CD14-positive monocyte (primary cell): ENCODE data around the gene RFX2. TPM values are rescaled to one million over a fixed set of nuclear protein-coding genes. Genes with fewer than 3 reads are reported as not detected.

ENCODE experiments used
- DNase-seq, 3 donors: peaks; one replicate each; pipeline ENCODE4 v3.0.0-alpha.2; 2011 to 2022
- H2AFZ ChIP-seq: 2 replicates; pipeline ENCODE4 v1.6.0; 2012; ENCODE audit warnings: mild to moderate bottlenecking, low read depth, low read length, inconsistent platforms; ENCODE audit not compliant: insufficient read depth, poor library complexity, severe bottlenecking
- H3K27ac ChIP-seq, 2 donors: 1 replicate in 1 of 2; 2 replicates in 1 of 2; pipeline ENCODE4 v1.5.1; 2012 to 2013; ENCODE audit warnings: low read length in 2 of 2, control low read depth in 1 of 2, inconsistent platforms in 1 of 2, low read depth in 1 of 2, mild to moderate bottlenecking in 1 of 2
- H3K27me3 ChIP-seq, 2 donors: one replicate each; pipeline versions ENCODE4 v1.6.0 to v1.6.1; 2011 to 2013; ENCODE audit warnings: low read length in 2 of 2; ENCODE audit not compliant: control insufficient read depth in 2 of 2, insufficient read depth in 2 of 2
- H3K36me3 ChIP-seq, 2 donors: replicated peaks in 1 of 2; 1 replicate in 1 of 2; 2 replicates in 1 of 2; pipeline versions ENCODE4 v1.5.1 to v1.6.1; 2012 to 2013; ENCODE audit warnings: low read length in 2 of 2, control low read depth in 1 of 2, inconsistent platforms in 1 of 2, mild to moderate bottlenecking in 1 of 2; ENCODE audit not compliant: insufficient read depth in 2 of 2, control insufficient read depth in 1 of 2
- H3K4me1 ChIP-seq, 2 donors: 1 replicate in 1 of 2; 2 replicates in 1 of 2; pipeline versions ENCODE4 v1.5.1 to v1.6.1; 2012 to 2013; ENCODE audit warnings: low read length in 2 of 2, control low read depth in 1 of 2, inconsistent platforms in 1 of 2, mild to moderate bottlenecking in 1 of 2, moderate library complexity in 1 of 2; ENCODE audit not compliant: insufficient read depth in 2 of 2, control insufficient read depth in 1 of 2
- H3K4me2 ChIP-seq: replicated peaks from 2 replicates; pipeline ENCODE3; 2012; ENCODE audit warnings: low read length, moderate library complexity, mild to moderate bottlenecking; ENCODE audit not compliant: poor library complexity, severe bottlenecking; ENCODE audit errors: extremely low read depth
- H3K4me3 ChIP-seq, 3 experiments: fragments of 200-600 bp in 1 of 3; sonication (generic) in 1 of 3; replicated peaks in 1 of 3; 1 replicate in 2 of 3; 2 replicates in 1 of 3; pipeline ENCODE4 v1.5.1; 2011 to 2013; ENCODE audit warnings: low read length in 3 of 3, mild to moderate bottlenecking in 3 of 3, control low read depth in 2 of 3, low read depth in 2 of 3, inconsistent platforms in 1 of 3, moderate library complexity in 1 of 3
- H3K79me2 ChIP-seq: 2 replicates; pipeline ENCODE4 v1.6.0; 2012; ENCODE audit warnings: mild to moderate bottlenecking, control low read depth, inconsistent platforms, low read length, moderate library complexity; ENCODE audit not compliant: insufficient read depth
- H3K9ac ChIP-seq: 2 replicates; pipeline ENCODE4 v1.6.0; 2017; ENCODE audit warnings: low read length, mild to moderate bottlenecking; ENCODE audit not compliant: insufficient read depth, poor library complexity, severe bottlenecking
- H3K9me3 ChIP-seq, 2 donors: replicated peaks in 1 of 2; 1 replicate in 1 of 2; 2 replicates in 1 of 2; pipeline versions ENCODE4 v1.5.1 to v1.6.1; 2012 to 2013; ENCODE audit warnings: low read length in 2 of 2, control low read depth in 1 of 2; ENCODE audit not compliant: control insufficient read depth in 1 of 2, insufficient read depth in 1 of 2
- H4K20me1 ChIP-seq: 2 replicates; pipeline ENCODE4 v1.6.0; 2012; ENCODE audit warnings: mild to moderate bottlenecking, low read length, control low read depth, moderate library complexity; ENCODE audit not compliant: insufficient read depth
- H3K27ac Mint-ChIP-seq, 7 donors: one replicate each; pipeline ENCODE4 v1.8.0; 2020; ENCODE audit warnings: mild to moderate bottlenecking in 7 of 7, mixed read lengths in 7 of 7, moderate library complexity in 6 of 7, inconsistent platforms in 2 of 7
- H3K27me3 Mint-ChIP-seq, 3 donors: one replicate each; pipeline ENCODE4 v1.8.0; 2021 to 2022; ENCODE audit warnings: low read depth in 3 of 3, mild to moderate bottlenecking in 3 of 3, mixed read lengths in 3 of 3, moderate library complexity in 3 of 3, inconsistent platforms in 1 of 3
- H3K36me3 Mint-ChIP-seq, 2 donors: one replicate each; pipeline ENCODE4 v1.8.0; 2020; ENCODE audit warnings: mixed read lengths in 2 of 2, inconsistent platforms in 1 of 2, mild to moderate bottlenecking in 1 of 2
- H3K4me1 Mint-ChIP-seq: one replicate; pipeline ENCODE4 v1.8.0; 2020; ENCODE audit warnings: mild to moderate bottlenecking, mixed read lengths
- H3K4me3 Mint-ChIP-seq, 2 donors: one replicate each; pipeline ENCODE4 v1.8.0; 2020; ENCODE audit warnings: mild to moderate bottlenecking in 2 of 2, mixed read lengths in 2 of 2, moderate library complexity in 1 of 2
- H3K9me3 Mint-ChIP-seq, 7 donors: one replicate each; pipeline ENCODE4 v1.8.0; 2020 to 2022; ENCODE audit warnings: mixed read lengths in 7 of 7, mild to moderate bottlenecking in 6 of 7, moderate library complexity in 6 of 7, inconsistent platforms in 2 of 7
- WGBS: methylation state at CpG from one replicate; pipeline ENCODE4 v1.1.5; 2013; ENCODE audit warnings: missing lambda C conversion rate; ENCODE audit not compliant: insufficient coverage; 5-methylcytosine and 5-hydroxymethylcytosine counted together
- intact Hi-C, 2 donors: fragments of 100-400 bp; cut with micrococcal nuclease; formaldehyde crosslinking; loops; one replicate each; pipeline versions ENCODE4 v1.15.0 to v1.15.1; 2023
- polyA plus RNA-seq, 3 donors: library from polyadenylated mRNA; depleted of rRNA in 1 of 3; unstranded in 2 of 3; stranded (reverse) in 1 of 3; fragments of 300-500 nt in 2 of 3; fragments of >200 nt in 1 of 3; fragmentation: Illumina TruSeq in 2 of 3; gene quantifications; 1 replicate in 2 of 3; 2 replicates in 1 of 3; pipeline ENCODE4 v1.2.3, GENCODE V29; 2012 to 2021
- TF ChIP-seq, protein P1 (sequence below): fragments of 200-600 bp; IDR thresholded peaks from one replicate; pipeline ENCODE4 v1.8.0; 2022; ENCODE audit warnings: antibody characterized with exemption, mild to moderate bottlenecking

Gene RFX2
- polyA plus RNA-seq, 3 donors, result 5.7 to 12.9 (median 8.7) TPM

DNA sequence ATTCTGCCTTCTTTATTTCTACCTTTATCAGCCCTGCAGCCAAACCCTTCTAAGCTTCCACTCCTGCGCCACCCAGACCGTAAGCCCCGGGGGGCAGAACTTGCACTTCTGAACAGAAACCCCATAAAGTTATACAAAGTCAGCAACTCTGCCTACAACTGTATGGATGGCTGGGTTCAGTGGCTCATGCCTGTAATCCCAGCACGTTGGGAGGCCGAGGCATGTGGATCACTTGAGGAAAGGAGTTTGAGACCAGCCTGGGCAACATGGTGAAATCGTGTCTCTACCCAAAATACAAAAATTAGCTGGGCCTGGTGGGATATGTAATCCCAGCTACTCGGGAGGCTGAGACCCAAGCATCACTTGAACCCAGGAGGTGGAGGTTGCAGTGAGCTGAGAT is 142.7 kb downstream of the RFX2 start:
- Mint-ChIP-seq H3K27ac (peak overlapping the region in 1 of 7 donors; percentile 0), H3K4me3 (no peak overlapping the region), H3K9me3 (no peaks in the 10 kb centered on the region), H3K27me3 (peaks cover 0 to 2% (median 0%) of the 10 kb centered on the region in 3 donors), H3K36me3 (peaks cover 18 to 38% of the 10 kb centered on the region in 2 donors), H3K4me1 (peaks cover 42% of the 10 kb centered on the region)
- intact Hi-C loops, result no loop called here
- H3K79me2 ChIP-seq, result peaks cover 99% of the 10 kb centered on the region
- peaks cover 14 to 23% of the 10 kb centered on the region in 2 donors for H3K4me1 ChIP-seq
- H4K20me1 ChIP-seq, result peaks cover 99% of the 10 kb centered on the region
- no peak overlapping the region for H3K9ac ChIP-seq
- no peak overlapping the region for H2AFZ ChIP-seq
- no peak overlapping the region for H3K27ac ChIP-seq
- H3K4me3 ChIP-seq, result no peak overlapping the region
- no peak for DNase-seq
- H3K4me2 ChIP-seq, result no peak overlapping the region
- TF ChIP-seq, protein P1, sequence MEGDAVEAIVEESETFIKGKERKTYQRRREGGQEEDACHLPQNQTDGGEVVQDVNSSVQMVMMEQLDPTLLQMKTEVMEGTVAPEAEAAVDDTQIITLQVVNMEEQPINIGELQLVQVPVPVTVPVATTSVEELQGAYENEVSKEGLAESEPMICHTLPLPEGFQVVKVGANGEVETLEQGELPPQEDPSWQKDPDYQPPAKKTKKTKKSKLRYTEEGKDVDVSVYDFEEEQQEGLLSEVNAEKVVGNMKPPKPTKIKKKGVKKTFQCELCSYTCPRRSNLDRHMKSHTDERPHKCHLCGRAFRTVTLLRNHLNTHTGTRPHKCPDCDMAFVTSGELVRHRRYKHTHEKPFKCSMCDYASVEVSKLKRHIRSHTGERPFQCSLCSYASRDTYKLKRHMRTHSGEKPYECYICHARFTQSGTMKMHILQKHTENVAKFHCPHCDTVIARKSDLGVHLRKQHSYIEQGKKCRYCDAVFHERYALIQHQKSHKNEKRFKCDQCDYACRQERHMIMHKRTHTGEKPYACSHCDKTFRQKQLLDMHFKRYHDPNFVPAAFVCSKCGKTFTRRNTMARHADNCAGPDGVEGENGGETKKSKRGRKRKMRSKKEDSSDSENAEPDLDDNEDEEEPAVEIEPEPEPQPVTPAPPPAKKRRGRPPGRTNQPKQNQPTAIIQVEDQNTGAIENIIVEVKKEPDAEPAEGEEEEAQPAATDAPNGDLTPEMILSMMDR, result no peak
- no peaks in the 10 kb centered on the region for H3K9me3 ChIP-seq
- 89% methylated on average over 3 of the region's 7 CpGs for WGBS
- H3K36me3 ChIP-seq, result peaks cover 12 to 36% of the 10 kb centered on the region in 2 donors
- H3K27me3 ChIP-seq, result no peaks in the 10 kb centered on the region

DNA sequence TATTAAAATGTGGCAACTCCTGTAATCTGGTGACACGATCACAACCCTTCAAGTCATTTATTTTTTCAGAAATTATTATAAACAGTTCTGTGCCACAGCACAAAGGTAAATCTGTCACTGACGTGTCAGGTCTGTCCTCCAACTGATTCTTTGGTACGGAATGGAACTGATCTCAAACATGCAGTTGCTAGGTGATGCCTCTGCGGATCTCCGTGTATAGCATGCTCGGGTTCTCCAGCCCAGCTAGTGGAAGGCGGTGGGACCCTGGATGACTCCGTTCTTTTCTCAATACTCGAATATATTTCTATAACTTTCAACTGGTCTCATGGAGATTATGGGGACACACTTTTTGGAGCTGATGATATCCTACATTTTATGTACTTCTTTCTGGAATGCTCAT is 143.4 kb downstream of the RFX2 start:
- H3K27me3 ChIP-seq, result no peaks in the 10 kb centered on the region
- intact Hi-C loops, result no loop called here
- TF ChIP-seq, protein P1, result no peak
- peaks cover 10 to 30% of the 10 kb centered on the region in 2 donors for H3K36me3 ChIP-seq
- H3K4me3 Mint-ChIP-seq, result no peak overlapping the region
- no peak overlapping the region for H3K9ac ChIP-seq
- H3K9me3 ChIP-seq, result no peaks in the 10 kb centered on the region
- H3K4me1 Mint-ChIP-seq, result peaks cover 43% of the 10 kb centered on the region
- H3K9me3 Mint-ChIP-seq, result no peaks in the 10 kb centered on the region
- H2AFZ ChIP-seq, result no peak overlapping the region
- H3K27ac ChIP-seq, result no peak overlapping the region
- H3K36me3 Mint-ChIP-seq, result peaks cover 14 to 33% of the 10 kb centered on the region in 2 donors
- H3K27me3 Mint-ChIP-seq, result peaks cover 0 to 2% (median 0%) of the 10 kb centered on the region in 3 donors
- WGBS, result 100% methylated on average over 3 of the region's 9 CpGs
- no peak overlapping the region for H3K4me3 ChIP-seq
- peaks cover 99% of the 10 kb centered on the region for H3K79me2 ChIP-seq
- no peak overlapping the region for H3K4me2 ChIP-seq
- peak overlapping the region in 2 of 7 donors; percentile 0 to 21 for H3K27ac Mint-ChIP-seq
- peaks cover 20 to 29% of the 10 kb centered on the region in 2 donors for H3K4me1 ChIP-seq
- DNase-seq, result no peak
- peaks cover 99% of the 10 kb centered on the region for H4K20me1 ChIP-seq
